ENCODE results near the gene FBN3.
"Not testable (repeated sequence)": the region's sequence is repeated elsewhere in the genome, so short reads cannot be mapped to it uniquely, and the experiment has no call there.

FBN3 gene

GRCh38 chr19:8180018-8180417, 30.6 kb upstream of the FBN3 start:
- no peak for DNase-seq (ENCODE audit: low read depth)
- TF ChIP-seq, protein P1, sequence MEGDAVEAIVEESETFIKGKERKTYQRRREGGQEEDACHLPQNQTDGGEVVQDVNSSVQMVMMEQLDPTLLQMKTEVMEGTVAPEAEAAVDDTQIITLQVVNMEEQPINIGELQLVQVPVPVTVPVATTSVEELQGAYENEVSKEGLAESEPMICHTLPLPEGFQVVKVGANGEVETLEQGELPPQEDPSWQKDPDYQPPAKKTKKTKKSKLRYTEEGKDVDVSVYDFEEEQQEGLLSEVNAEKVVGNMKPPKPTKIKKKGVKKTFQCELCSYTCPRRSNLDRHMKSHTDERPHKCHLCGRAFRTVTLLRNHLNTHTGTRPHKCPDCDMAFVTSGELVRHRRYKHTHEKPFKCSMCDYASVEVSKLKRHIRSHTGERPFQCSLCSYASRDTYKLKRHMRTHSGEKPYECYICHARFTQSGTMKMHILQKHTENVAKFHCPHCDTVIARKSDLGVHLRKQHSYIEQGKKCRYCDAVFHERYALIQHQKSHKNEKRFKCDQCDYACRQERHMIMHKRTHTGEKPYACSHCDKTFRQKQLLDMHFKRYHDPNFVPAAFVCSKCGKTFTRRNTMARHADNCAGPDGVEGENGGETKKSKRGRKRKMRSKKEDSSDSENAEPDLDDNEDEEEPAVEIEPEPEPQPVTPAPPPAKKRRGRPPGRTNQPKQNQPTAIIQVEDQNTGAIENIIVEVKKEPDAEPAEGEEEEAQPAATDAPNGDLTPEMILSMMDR (IDR thresholded peaks at IDR 0.05; ENCODE audit: low read length, missing control alignments), result no peak
- H3K4me3 ChIP-seq (replicated peaks; ENCODE audit: low read depth, low read length), result no peak overlapping the region

- DNase-seq (ENCODE audit: low read depth), result no peak
- TF ChIP-seq, protein P1 (IDR thresholded peaks at IDR 0.05; ENCODE audit: low read length, missing control alignments), result no peak
- H3K4me3 ChIP-seq (replicated peaks; ENCODE audit: low read depth, low read length), result no peak overlapping the region
These were observed 25.3 kb upstream of the FBN3 start for GRCh38 chr19:8174706-8175105.

- H3K4me3 ChIP-seq (replicated peaks; ENCODE audit: low read depth, low read length), result no peak overlapping the region
- no peak for DNase-seq (ENCODE audit: low read depth)
- TF ChIP-seq, protein P1 (IDR thresholded peaks at IDR 0.05; ENCODE audit: low read length, missing control alignments), result no peak
These were observed 19.1 kb upstream of the FBN3 start for GRCh38 chr19:8168537-8168936.

DNA sequence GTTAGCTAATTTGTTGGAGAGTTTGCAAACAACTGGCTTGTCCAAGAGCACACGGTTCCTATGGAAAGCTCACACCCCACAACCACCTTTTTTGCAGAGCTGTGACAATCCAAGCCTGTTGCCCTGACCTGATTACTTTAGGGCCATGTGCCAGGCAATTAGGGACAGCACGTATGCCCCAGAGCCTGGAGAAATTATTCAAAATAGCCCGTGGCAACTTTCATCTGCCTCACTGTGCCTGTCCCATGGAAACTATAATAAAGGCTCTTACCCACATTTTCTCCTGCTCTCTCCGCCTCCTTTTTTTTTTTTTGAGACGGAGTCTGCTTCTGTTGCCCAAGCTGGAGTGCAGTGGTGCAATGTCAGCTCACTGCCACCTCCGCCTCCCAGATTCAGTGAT, 18.6 kb upstream of the FBN3 start:
- TF ChIP-seq, protein P1 (IDR thresholded peaks at IDR 0.05; ENCODE audit: low read length, missing control alignments), result no peak
- H3K4me3 ChIP-seq (replicated peaks; ENCODE audit: low read depth, low read length), result no peak overlapping the region
- no peak for DNase-seq (ENCODE audit: low read depth)

GRCh38 chr19:8163759-8164158, 14.4 kb upstream of the FBN3 start:
- TF ChIP-seq, protein P1 (IDR thresholded peaks at IDR 0.05; ENCODE audit: low read length, missing control alignments), result no peak
- H3K4me3 ChIP-seq (replicated peaks; ENCODE audit: low read depth, low read length), result no peak overlapping the region
- DNase-seq (ENCODE audit: low read depth), result peak; percentile 35

- TF ChIP-seq, protein P1 (IDR thresholded peaks at IDR 0.05; ENCODE audit: low read length, missing control alignments), result no peak
- peak; percentile 17 for DNase-seq (ENCODE audit: low read depth)
- H3K4me3 ChIP-seq (replicated peaks; ENCODE audit: low read depth, low read length), result no peak overlapping the region
These were observed 11.8 kb upstream of the FBN3 start for GRCh38 chr19:8161135-8161646.

GRCh38 chr19:8159322-8159721, 9.9 kb upstream of the FBN3 start:
- DNase-seq (ENCODE audit: low read depth); H3K4me3 ChIP-seq (replicated peaks; ENCODE audit: low read depth, low read length): not testable (repeated sequence)

Measured in fibroblast of pulmonary artery (primary cell).